ENCODE measurements around the gene NPTXR. TPM values are rescaled to one million over a fixed set of nuclear protein-coding genes. Genes with fewer than 3 reads are reported as not detected.
"Not testable (repeated sequence)": the region's sequence is repeated elsewhere in the genome, so short reads cannot be mapped to it uniquely, and the experiment has no call there.

NPTXR gene
- total RNA-seq, 1 donor from 2014 or later = 0.58 TPM

- no peak for DNase-seq (ENCODE audit: low read depth)
- no peak for TF ChIP-seq CTCF (conservative IDR thresholded peaks at IDR 0.05; ENCODE audit: low read depth, low read length)
- no peak overlapping the region for H3K4me3 ChIP-seq (ENCODE audit: low read depth, low read length)
Observed at GRCh38 chr22:38820020-38820419, 23.8 kb downstream of the NPTXR start.

DNA sequence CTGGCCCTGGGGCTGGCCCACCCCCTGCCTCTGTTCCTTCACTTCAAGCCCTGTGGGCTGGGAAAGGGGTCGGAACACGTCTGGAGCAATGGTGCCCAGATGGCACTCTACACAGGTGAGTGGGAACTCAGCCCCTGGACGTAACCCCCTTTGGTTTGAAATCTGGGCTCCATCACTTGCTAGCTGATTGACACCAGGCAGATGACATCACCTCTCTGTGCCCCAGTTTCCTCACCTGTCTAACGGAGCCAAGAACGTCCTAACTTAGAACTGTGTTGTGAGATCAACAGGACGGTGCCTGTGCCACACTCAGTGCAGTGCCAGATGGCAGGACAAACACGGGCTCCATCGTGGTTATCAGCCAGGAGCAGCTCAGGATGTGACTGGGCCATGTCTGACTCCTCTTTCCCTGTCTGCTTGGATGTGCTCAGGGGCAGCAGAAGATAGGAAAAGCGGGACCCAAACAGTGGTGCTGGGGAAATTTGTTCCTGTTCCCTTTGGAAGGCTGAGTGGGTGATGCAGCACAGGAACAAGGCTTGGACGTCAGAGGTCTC lies 24.4 kb downstream of the NPTXR start:
- no peak for DNase-seq (ENCODE audit: low read depth)
- no peak overlapping the region for H3K4me3 ChIP-seq (ENCODE audit: low read depth, low read length)
- no peak for TF ChIP-seq CTCF (conservative IDR thresholded peaks at IDR 0.05; ENCODE audit: low read depth, low read length)

DNA sequence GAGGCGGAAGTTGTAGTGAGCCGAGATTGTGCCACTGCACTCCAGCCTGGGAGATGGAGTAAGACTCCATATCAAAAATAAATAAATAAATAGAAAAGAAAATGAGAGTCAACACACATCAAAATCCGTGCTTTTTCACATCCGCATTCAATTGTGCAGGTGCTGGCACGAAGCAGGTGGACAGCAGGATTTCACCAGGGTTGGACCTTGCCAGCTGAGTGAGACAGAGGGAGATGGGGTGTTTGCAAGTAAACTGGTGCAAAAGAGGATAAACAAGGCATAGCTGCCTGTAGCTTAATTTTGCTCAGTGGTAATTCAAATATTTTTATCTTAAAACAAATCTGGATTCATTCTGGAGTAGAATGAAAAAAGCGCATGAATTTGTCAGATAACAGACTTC lies 26.6 kb downstream of the NPTXR start:
- no peak for TF ChIP-seq CTCF (conservative IDR thresholded peaks at IDR 0.05; ENCODE audit: low read depth, low read length)
- no peak overlapping the region for H3K4me3 ChIP-seq (ENCODE audit: low read depth, low read length)
- no peak for DNase-seq (ENCODE audit: low read depth)

DNA sequence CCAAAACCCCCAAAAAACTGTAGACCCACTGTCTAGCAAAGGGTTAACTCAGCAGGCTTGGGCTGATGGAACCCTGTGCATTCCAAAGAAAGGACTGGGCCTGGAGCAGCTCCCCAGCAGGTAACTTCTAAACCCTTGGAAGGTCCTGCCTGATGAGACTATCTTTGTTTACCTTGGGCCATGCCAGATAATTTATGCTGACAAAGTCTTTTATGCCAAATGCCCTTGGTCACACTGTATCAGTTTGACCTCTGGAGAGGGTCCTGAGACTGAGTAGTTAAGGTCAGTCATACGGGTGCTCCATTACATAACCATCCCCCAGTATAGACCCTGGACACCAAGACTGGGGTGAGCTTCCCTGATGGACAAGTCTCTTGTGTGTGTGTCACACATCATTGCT lies 28.0 kb downstream of the NPTXR start:
- no peak for DNase-seq (ENCODE audit: low read depth)

DNA sequence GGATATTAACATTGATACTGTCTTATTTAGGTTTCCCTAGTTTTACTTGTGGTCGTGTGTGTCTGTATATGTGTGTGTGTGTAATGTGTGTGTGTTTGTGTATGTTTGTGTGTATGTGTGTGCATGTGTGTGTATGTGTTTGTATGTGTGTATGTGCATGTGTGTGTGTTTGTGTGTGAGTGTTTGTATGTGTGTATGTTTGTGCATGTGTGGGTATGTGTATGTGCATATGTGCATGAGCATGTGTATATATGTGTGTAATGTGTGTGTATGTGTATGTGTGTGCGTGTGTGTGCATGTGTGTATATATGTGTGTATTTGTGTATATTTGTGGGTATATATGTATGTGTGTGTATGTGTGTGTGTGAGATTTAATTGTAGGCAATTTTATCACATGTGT lies 32.6 kb downstream of the NPTXR start:
- no peak for TF ChIP-seq CTCF (conservative IDR thresholded peaks at IDR 0.05; ENCODE audit: low read depth, low read length)
- DNase-seq (ENCODE audit: low read depth) = no peak
- no peak overlapping the region for H3K4me3 ChIP-seq (ENCODE audit: low read depth, low read length)

More for the DNA sequence above, 28.0 kb downstream of the NPTXR start:
- H3K4me3 ChIP-seq (ENCODE audit: low read depth, low read length) = no peak overlapping the region
- TF ChIP-seq CTCF (conservative IDR thresholded peaks at IDR 0.05; ENCODE audit: low read depth, low read length) = no peak

DNA sequence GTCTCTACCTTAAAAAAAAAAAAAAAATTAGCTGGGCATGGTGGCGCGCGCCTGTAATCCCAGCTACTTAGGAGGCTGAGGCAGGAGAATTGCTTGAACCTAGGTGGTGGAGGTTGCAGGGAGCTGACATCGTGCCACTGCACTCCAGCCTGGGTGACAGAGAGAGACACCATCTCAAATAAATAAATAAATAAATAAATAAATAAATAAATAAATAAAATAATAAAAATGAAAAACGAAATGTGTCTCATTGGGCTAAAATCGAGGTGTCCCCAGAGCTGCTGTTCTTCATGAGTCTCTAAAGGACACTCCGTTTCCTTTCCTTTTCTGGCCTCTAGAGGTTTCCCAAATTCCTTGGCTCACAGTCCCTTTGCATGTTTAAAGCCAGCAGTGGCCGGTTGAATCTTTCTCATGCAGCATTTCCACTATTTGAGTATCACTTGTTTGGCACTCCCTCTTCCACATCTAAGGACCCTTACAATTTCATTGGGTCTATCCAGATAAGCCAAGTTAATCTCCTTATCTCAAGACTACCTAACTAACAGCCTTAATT lies 38.7 kb downstream of the NPTXR start:
- not testable (repeated sequence) for DNase-seq (ENCODE audit: low read depth); H3K4me3 ChIP-seq (ENCODE audit: low read depth, low read length)

DNA sequence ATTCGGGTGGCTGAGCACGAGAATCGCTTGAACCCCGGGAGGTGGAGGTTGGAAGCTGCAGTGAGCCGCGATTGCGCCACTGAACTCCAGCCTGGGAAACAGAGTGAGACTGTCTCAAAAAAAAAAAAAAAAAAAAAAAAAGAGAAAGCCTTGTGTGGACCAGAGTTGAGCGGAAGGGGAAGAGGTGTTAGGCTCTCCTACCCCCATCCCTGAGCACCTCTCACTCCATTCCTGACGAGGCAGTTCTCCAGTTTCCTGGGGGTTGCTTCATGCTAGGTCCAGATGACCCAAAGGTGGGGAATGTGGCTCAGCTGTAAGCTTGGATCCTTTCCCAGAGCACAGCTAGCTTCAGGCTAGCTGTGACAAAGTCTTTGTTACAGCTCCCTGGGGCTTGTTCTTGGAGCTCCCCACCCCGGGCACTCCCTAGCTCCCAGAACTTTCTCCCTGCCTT lies 41.1 kb downstream of the NPTXR start:
- no peak overlapping the region for H3K4me3 ChIP-seq (ENCODE audit: low read depth, low read length)
- DNase-seq (ENCODE audit: low read depth) = peak; percentile 98
- no peak for TF ChIP-seq CTCF (conservative IDR thresholded peaks at IDR 0.05; ENCODE audit: low read depth, low read length)

Measured in epithelial cell of proximal tubule (primary cell).